Activated CD8-positive, alpha-beta memory T cell treated with anti-CD3 and anti-CD28 coated beads, Interleukin-2, amount 10 ng/mL, durations not matched to agents 7 days and 5 days (primary cell): ENCODE measurements around the gene PLS1. TPM values are rescaled to one million over a fixed set of nuclear protein-coding genes. Genes with fewer than 3 reads are reported as not detected.
"Not testable (repeated sequence)": the region's sequence is repeated elsewhere in the genome, so short reads cannot be mapped to it uniquely, and the experiment has no call there.

Source experiments
- ATAC-seq: fragments of 150-1000 bp; cut with Tn5 transposase; one replicate; pipeline ENCODE4 v1.10.0; 2021; ENCODE audit warnings: moderate library complexity
- CTCF ChIA-PET: fragments of 350-600 bp; sonication (Branson Sonifier 250); formaldehyde crosslinking; loops from one replicate; lab custom pipeline; 2021; ENCODE audit warnings: antibody characterized with exemption; lab: Charles Lee
- DNase-seq: peaks from one replicate; pipeline ENCODE4 v3.0.0-alpha.2; 2020
- H3K27ac Mint-ChIP-seq: one replicate; pipeline ENCODE4 v1.8.0; 2021; ENCODE audit warnings: mild to moderate bottlenecking, mixed read lengths
- H3K27me3 Mint-ChIP-seq: one replicate; pipeline ENCODE4 v1.8.0; 2021; ENCODE audit warnings: mixed read lengths
- H3K36me3 Mint-ChIP-seq: one replicate; pipeline ENCODE4 v1.8.0; 2021; ENCODE audit warnings: mild to moderate bottlenecking, mixed read lengths
- H3K4me1 Mint-ChIP-seq: one replicate; pipeline ENCODE4 v1.8.0; 2021; ENCODE audit warnings: mixed read lengths
- H3K4me3 Mint-ChIP-seq: one replicate; pipeline ENCODE4 v1.8.0; 2021; ENCODE audit warnings: mild to moderate bottlenecking, moderate library complexity, mixed read lengths
- H3K9me3 Mint-ChIP-seq: one replicate; pipeline ENCODE4 v1.8.0; 2022; ENCODE audit warnings: low read depth, mixed read lengths
- total RNA-seq, 2 experiments: library from RNA; stranded (reverse); gene quantifications; one replicate each; pipeline ENCODE4 v1.2.3, GENCODE V29; 2021

The PLS1 gene
- total RNA-seq, 2 experiments from 2014 or later: 4.2 to 4.5 TPM

- ATAC-seq: no peak
- peak overlapping the region; percentile 97 for H3K27ac Mint-ChIP-seq
- peak overlapping the region; percentile 98 for H3K4me3 Mint-ChIP-seq
- H3K4me1 Mint-ChIP-seq: peaks cover 42% of the 10 kb centered on the region
- DNase-seq: no peak
- CTCF ChIA-PET: interaction anchor here (0.7 to 2.6 kb wide), 5 partner anchors 9 to 424 kb away, joined by 3 to 6 read pairs (median 4); partner anchors contain the start of gene U2SURP
- no peaks in the 10 kb centered on the region for H3K9me3 Mint-ChIP-seq
- peaks cover 12% of the 10 kb centered on the region for H3K27me3 Mint-ChIP-seq
- peaks cover 11% of the 10 kb centered on the region for H3K36me3 Mint-ChIP-seq
Observed at GRCh38 chr3:142577696-142578328, 18.4 kb upstream of the PLS1 start.

DNA sequence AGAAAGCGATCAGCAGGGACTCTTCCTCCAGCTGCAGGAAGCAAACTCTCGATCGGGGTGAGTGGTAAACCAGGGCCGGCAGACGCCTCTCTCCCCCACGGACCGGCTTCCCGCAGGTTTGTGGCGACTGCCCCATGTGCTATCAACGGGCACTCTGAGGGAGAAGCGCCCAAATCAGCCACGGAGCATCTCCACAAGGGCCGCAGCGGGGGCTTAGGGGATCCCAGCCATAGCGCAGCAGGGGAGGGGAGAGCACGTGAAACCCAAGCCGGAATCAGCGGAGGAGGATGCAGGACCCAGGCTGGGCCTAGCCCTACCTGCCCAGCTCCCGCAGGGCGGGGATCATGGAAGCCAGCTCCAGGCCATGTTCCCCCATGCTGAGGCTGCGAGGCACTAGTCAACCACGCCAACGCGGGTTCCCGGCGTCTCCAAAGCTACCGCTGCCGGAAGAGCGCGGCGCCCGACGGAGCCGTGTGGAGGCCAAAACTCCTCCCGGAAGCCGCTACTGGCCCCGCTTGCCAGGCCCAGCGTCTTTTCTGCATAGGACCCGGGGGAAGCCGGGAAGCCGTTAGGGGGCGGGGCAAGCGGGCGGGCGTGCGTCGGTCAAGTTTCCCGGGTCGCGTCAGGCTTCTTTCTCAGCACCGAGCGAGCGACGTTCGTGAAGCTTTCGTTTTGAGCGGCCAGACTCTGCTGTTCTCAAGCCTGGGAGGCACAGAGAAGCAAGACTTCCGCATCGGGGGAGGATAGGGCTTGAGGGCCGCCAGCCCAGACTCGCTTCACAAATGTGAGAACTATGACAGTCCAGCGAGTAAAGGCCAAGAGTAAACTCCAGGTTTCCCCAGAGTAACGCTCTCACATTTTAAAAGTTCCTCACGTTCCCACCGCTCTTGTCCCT, 17.6 kb upstream of the PLS1 start, which contains the start of gene ATR:
TSS of gene ATR (minus strand) at position 405 of the 895 bp plus-strand sequence. CDS start at position 376, 29 bp downstream.
- Mint-ChIP-seq H3K4me3 (peak within 1 kb of the TSS; percentile 98), H3K27me3 (peaks cover 16% of the 10 kb centered on the region), H3K27ac (peak within 1 kb of the TSS; percentile 97), H3K4me1 (peaks cover 42% of the 10 kb centered on the region), H3K36me3 (peaks cover 11% of the 10 kb centered on the region), H3K9me3 (no peaks in the 10 kb centered on the region)
- ATAC-seq: peak; percentile 94
- peak; percentile 98 for DNase-seq
- CTCF ChIA-PET: interaction anchor here (0.9 to 2.6 kb wide), 8 partner anchors 9 to 432 kb away, joined by 3 to 6 read pairs (median 4); partner anchors contain the start of gene U2SURP

GRCh38 chr3:142580061-142580423, 16.2 kb upstream of the PLS1 start:
- CTCF ChIA-PET: interaction anchor here (0.7 to 1.7 kb wide), 3 partner anchors 9 to 421 kb away, joined by 3 to 6 read pairs (median 4); partner anchors contain the start of gene U2SURP
- Mint-ChIP-seq H3K27me3 (peaks cover 27% of the 10 kb centered on the region), H3K4me3 (peak overlapping the region; percentile 98), H3K4me1 (peaks cover 33% of the 10 kb centered on the region), H3K36me3 (peaks cover 8% of the 10 kb centered on the region), H3K9me3 (no peaks in the 10 kb centered on the region), H3K27ac (peak overlapping the region; percentile 97)
- no peak for ATAC-seq
- no peak for DNase-seq

GRCh38 chr3:142581070-142581469, 15.1 kb upstream of the PLS1 start:
- ATAC-seq, H3K27ac Mint-ChIP-seq, H3K9me3 Mint-ChIP-seq, H3K4me3 Mint-ChIP-seq, DNase-seq, H3K36me3 Mint-ChIP-seq, CTCF ChIA-PET: not testable (repeated sequence)
- H3K4me1 Mint-ChIP-seq: peaks cover 25% of the 10 kb centered on the region
- H3K27me3 Mint-ChIP-seq: peaks cover 28% of the 10 kb centered on the region

DNA sequence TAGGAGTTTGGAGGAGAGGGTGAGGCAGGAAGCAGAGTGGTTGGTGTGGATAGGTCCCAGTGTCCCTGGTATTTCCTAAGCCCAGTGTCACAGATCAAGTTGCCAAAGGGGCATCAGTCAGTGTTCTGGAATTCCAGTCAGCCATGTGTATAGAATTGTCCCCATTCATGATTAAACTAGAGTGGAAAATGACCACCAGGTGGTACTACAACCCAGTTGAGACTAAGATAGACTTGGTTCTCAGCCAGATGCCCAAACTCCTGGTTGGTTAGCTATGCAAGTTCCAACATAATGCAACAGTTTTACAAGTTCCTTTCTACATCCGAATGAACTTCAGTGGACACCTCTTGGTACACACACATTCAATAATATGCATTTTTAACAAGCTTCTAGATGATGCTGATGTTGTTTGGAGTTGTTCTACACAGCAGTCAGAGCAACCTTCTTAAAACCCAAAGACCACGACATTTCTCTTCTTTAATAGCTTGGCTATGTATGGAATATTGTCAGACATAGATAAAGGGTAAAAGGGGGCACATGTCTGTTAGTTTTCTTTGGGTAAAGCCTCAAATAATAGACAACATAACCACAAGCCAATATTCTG, 9.3 kb upstream of the PLS1 start:
- H3K27me3 Mint-ChIP-seq: peaks cover 33% of the 10 kb centered on the region
- H3K9me3 Mint-ChIP-seq: no peaks in the 10 kb centered on the region
- no peak overlapping the region for H3K4me3 Mint-ChIP-seq
- no peak overlapping the region for H3K27ac Mint-ChIP-seq
- ATAC-seq: peak; percentile 61
- CTCF ChIA-PET: interaction anchor here (0.6 to 1.4 kb wide), 10 partner anchors 9 to 415 kb away, joined by 3 to 6 read pairs (median 3); partner anchors contain the start of genes ATR and U2SURP
- no peaks in the 10 kb centered on the region for H3K36me3 Mint-ChIP-seq
- H3K4me1 Mint-ChIP-seq: no peaks in the 10 kb centered on the region
- no peak for DNase-seq

DNA sequence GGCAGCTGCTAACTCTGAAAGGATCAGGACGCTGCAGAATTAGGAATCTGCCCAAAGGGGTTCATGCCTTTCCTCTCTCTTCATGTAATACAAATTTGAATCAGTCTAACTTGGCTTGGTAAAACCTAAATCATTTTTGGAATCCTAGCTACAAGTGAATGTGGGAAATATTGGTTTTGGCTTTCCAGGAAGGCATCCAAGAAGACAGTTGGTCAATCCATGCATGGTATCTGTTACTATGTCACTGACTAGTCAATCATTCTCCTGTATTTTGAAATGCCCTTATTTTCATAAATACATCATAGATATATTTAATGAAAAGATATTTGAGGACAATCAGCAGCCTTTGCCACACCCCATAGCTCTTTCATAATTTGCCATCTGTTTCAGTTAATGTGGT, 7.5 kb upstream of the PLS1 start:
- H3K9me3 Mint-ChIP-seq: no peaks in the 10 kb centered on the region
- H3K36me3 Mint-ChIP-seq: no peaks in the 10 kb centered on the region
- CTCF ChIA-PET: interaction anchor here (1.7 kb wide), 1 partner anchor 9 kb away, joined by 6 read pairs; no protein-coding TSS in a partner anchor
- peaks cover 25% of the 10 kb centered on the region for H3K27me3 Mint-ChIP-seq
- ATAC-seq: no peak
- no peak overlapping the region for H3K4me3 Mint-ChIP-seq
- H3K27ac Mint-ChIP-seq: no peak overlapping the region
- H3K4me1 Mint-ChIP-seq: no peaks in the 10 kb centered on the region
- DNase-seq: no peak

GRCh38 chr3:142592268-142592667, 3.9 kb upstream of the PLS1 start:
- H3K36me3 Mint-ChIP-seq, H3K4me3 Mint-ChIP-seq, ATAC-seq, H3K9me3 Mint-ChIP-seq, DNase-seq, H3K27ac Mint-ChIP-seq: not testable (repeated sequence)
- H3K4me1 Mint-ChIP-seq: peaks cover 12% of the 10 kb centered on the region
- CTCF ChIA-PET: interaction anchor here (1.3 kb wide), 1 partner anchor 403 kb away, joined by 3 read pairs; no protein-coding TSS in a partner anchor
- H3K27me3 Mint-ChIP-seq: peaks cover 17% of the 10 kb centered on the region

GRCh38 chr3:142595141-142595540, 1.1 kb upstream of the PLS1 start:
- Mint-ChIP-seq H3K36me3 (no peaks in the 10 kb centered on the region), H3K4me1 (peaks cover 17% of the 10 kb centered on the region), H3K9me3 (no peaks in the 10 kb centered on the region), H3K27me3 (peaks cover 7% of the 10 kb centered on the region), H3K4me3 (peak overlapping the region; percentile 96), H3K27ac (no peak overlapping the region)
- CTCF ChIA-PET: interaction anchor here (1.1 kb wide), 1 partner anchor 8 kb away, joined by 3 read pairs; no protein-coding TSS in a partner anchor
- DNase-seq (no peak), ATAC-seq (no peak)

GRCh38 chr3:142595581-142595950, 627 bp upstream of the PLS1 start:
- CTCF ChIA-PET: interaction anchor here (1.1 kb wide), 1 partner anchor 9 kb away, joined by 3 read pairs; no protein-coding TSS in a partner anchor
- ATAC-seq: no peak
- Mint-ChIP-seq H3K36me3 (no peaks in the 10 kb centered on the region), H3K27ac (no peak overlapping the region), H3K9me3 (no peaks in the 10 kb centered on the region), H3K4me1 (peaks cover 17% of the 10 kb centered on the region), H3K4me3 (peak overlapping the region; percentile 96), H3K27me3 (peaks cover 6% of the 10 kb centered on the region)
- no peak for DNase-seq

DNA sequence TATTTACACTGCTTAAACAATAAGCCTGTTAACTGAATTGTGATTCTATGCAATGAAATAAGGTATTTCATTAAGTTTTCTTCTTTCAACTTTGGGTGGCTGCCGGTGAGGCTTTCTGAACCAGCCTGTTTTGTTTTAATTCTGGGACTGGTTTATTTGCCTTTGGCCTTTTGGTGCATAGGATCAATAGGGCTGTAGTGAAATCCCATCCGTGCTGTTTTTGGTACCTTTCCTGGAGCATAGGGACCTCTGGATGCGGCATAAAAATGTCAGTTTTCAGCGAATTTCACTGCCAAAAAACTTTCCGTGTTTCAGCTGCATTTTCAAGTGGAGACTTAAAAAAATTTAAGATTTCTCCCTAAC, 514 bp downstream of the PLS1 start:
- no peak for ATAC-seq
- no peak for DNase-seq
- no peaks in the 10 kb centered on the region for H3K36me3 Mint-ChIP-seq
- peak overlapping the region; percentile 49 for H3K27ac Mint-ChIP-seq
- peak overlapping the region; percentile 96 for H3K4me3 Mint-ChIP-seq
- H3K4me1 Mint-ChIP-seq: peaks cover 17% of the 10 kb centered on the region
- H3K27me3 Mint-ChIP-seq: peaks cover 6% of the 10 kb centered on the region
- CTCF ChIA-PET: interaction anchor here (1.2 to 2.1 kb wide), 3 partner anchors 10 to 127 kb away, joined by 4 to 6 read pairs (median 5); partner anchors contain the start of gene TRPC1
- no peaks in the 10 kb centered on the region for H3K9me3 Mint-ChIP-seq

DNA sequence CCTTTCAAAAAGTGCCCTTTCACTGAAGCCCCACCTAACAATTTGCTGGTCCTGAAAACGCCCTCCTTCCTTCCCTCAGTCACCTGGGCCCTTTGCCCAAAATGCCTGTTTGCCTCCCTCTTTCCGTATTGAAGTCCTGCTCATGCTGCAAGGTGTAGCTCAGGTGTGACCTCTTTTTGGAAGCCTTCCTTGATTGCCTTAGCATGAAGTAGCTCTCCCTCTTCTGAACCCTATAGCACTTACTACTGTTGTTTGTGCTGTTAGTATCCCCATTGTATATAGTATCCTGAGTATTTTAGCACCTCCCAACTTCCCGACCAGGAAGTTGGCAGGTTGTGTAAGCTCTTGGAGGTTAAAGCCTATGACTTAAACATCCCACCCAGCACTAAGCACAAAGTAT, 1.7 kb downstream of the PLS1 start:
- no peak for DNase-seq
- Mint-ChIP-seq H3K27me3 (peaks cover 6% of the 10 kb centered on the region), H3K4me1 (peaks cover 17% of the 10 kb centered on the region), H3K4me3 (no peak overlapping the region), H3K27ac (no peak overlapping the region), H3K9me3 (no peaks in the 10 kb centered on the region), H3K36me3 (no peaks in the 10 kb centered on the region)
- no peak for ATAC-seq
- CTCF ChIA-PET: interaction anchor here (1.2 to 2.1 kb wide), 3 partner anchors 11 to 231 kb away, joined by 5 to 6 read pairs (median 6); no protein-coding TSS in a partner anchor

DNA sequence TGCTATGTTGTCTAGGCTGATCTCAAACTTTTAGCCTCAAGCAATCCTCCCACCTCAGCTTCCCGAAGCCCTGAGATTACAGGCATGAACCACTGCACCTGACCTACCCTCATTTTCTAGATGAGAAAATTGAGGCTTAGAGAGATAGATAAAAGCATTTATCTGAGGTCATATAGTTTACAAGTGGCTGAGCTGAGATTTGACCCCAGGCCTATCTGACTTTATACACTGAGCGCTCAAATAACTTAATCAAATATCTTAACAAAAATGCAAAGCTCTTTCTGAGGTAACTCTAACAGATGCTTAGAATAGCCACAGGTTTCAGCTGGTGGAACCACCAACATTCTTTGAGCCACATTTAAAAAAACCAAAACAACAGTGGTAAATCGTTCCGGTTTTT, 5.5 kb downstream of the PLS1 start:
- no peak overlapping the region for H3K27ac Mint-ChIP-seq
- DNase-seq: no peak
- CTCF ChIA-PET: interaction anchor here (1.1 kb wide), 1 partner anchor 393 kb away, joined by 3 read pairs; no protein-coding TSS in a partner anchor
- no peak overlapping the region for H3K4me3 Mint-ChIP-seq
- H3K36me3 Mint-ChIP-seq: no peaks in the 10 kb centered on the region
- H3K9me3 Mint-ChIP-seq: no peaks in the 10 kb centered on the region
- peaks cover 10% of the 10 kb centered on the region for H3K4me1 Mint-ChIP-seq
- peaks cover 2% of the 10 kb centered on the region for H3K27me3 Mint-ChIP-seq
- ATAC-seq: no peak
